Ishikawa (cell line): ENCODE data around the gene PLCH1.

Experiments
- CEBPB ChIP-seq: IDR thresholded peaks from 2 replicates; pipeline ENCODE4 v1.6.1; 2012
- CREB1 ChIP-seq: IDR thresholded peaks from 2 replicates; pipeline ENCODE4 v1.6.1; 2012; ENCODE audit warnings: low read depth
- EGR1 ChIP-seq: IDR thresholded peaks from 2 replicates; pipeline ENCODE4 v1.6.1; 2012
- EP300 ChIP-seq: IDR thresholded peaks from 2 replicates; pipeline ENCODE4 v1.6.1; 2012; ENCODE audit warnings: borderline replicate concordance
- FOXM1 ChIP-seq: IDR thresholded peaks from 2 replicates; pipeline ENCODE4 v1.6.1; 2012; ENCODE audit warnings: low read depth, borderline replicate concordance
- NFIC ChIP-seq: IDR thresholded peaks from 2 replicates; pipeline ENCODE4 v1.6.1; 2012
- RAD21 ChIP-seq: IDR thresholded peaks from 2 replicates; pipeline ENCODE4 v1.6.1; 2012; ENCODE audit warnings: low read depth
- TAF1 ChIP-seq: IDR thresholded peaks from 2 replicates; pipeline ENCODE4 v1.6.1; 2012; ENCODE audit warnings: low read depth, mild to moderate bottlenecking
- TCF12 ChIP-seq: IDR thresholded peaks from 2 replicates; pipeline ENCODE4 v1.6.1; 2012; ENCODE audit warnings: low read depth
- TEAD4 ChIP-seq: IDR thresholded peaks from 2 replicates; pipeline ENCODE4 v1.6.1; 2012
- YY1 ChIP-seq: IDR thresholded peaks from 2 replicates; pipeline ENCODE4 v1.6.1; 2012; ENCODE audit warnings: low read depth
- ZBTB7A ChIP-seq: IDR thresholded peaks from 2 replicates; pipeline ENCODE4 v1.6.1; 2012; ENCODE audit warnings: low read depth
- TF ChIP-seq, protein P1 (sequence below): IDR thresholded peaks from 2 replicates; pipeline ENCODE4 v1.6.1; 2012; ENCODE audit warnings: low read depth, mild to moderate bottlenecking
- TF ChIP-seq, protein P2 (sequence below): IDR thresholded peaks from 2 replicates; pipeline ENCODE4 v1.6.1; 2012
- TF ChIP-seq, protein P3 (sequence below): IDR thresholded peaks from 2 replicates; pipeline ENCODE4 v1.6.1; 2012

Gene PLCH1

DNA sequence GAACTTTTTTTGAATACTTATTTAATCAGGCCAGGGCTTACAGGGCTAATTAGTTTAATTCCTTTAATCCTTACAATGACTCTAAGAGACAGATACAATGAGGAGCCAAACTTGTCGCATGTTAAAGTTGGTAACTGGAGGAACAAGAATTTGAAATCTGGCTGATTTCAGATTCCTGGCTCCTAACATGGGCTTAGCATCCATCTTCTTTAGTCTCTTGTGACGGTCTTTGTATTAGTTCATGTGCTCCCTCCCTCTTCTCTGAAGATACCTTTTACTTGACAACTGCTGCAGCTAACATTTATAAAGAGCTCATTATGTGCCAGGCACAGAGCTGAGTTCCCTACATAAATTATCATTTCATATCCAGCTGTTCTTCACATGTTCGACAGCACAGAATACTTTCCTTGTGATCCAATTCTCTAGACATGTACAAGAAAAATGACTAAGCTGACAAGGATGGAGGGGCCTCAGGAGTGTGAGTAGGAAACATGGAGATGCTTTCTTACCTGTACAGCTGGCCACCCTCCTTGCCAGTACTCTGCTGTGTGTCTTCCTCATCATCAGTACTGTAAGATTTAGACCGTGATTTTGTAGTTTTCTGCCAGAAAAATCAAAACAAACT, 244.6 kb downstream of the PLCH1 start:
- TF ChIP-seq FOXM1, result no peak

DNA sequence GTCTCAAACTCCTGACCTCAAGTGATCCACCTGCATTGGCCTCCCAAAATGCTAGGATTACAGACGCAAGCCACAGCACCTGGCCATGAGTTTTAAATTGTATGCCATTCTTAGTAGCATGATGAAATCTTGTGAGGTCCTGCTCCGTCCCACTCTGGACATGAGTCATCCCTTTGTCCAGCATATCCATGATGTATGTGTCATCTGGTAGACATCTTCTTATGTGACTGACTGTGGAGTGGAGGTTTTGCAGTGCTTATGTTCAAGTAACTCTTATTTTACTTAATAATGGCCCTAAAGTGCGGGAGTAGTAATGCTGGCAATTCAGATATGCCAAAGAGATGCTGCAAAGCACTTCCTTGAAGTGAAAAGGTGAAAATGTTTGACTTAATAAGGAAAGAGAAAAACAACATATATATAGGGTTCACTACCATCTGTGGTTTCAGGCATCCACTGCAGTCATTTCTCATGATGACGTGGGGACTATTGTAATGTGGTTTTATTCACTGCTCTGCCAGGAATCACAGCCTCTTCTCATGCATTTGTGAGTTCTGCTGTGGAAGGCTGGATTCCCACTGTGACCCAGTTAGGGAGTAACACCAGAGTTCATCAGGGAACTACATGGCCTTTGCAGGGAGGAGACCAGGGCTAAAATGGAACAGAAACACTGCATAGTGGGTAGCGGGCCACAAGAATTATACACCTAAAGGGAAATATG, 246.8 kb downstream of the PLCH1 start:
- TF ChIP-seq ZBTB7A (no peak), TEAD4 (no peak), TCF12 (no peak), EP300 (no peak), RAD21 (no peak), CREB1 (no peak), FOXM1 (no peak), EGR1 (no peak), TAF1 (no peak), NFIC (no peak), CEBPB (no peak), YY1 (no peak)
- TF ChIP-seq, protein P1, sequence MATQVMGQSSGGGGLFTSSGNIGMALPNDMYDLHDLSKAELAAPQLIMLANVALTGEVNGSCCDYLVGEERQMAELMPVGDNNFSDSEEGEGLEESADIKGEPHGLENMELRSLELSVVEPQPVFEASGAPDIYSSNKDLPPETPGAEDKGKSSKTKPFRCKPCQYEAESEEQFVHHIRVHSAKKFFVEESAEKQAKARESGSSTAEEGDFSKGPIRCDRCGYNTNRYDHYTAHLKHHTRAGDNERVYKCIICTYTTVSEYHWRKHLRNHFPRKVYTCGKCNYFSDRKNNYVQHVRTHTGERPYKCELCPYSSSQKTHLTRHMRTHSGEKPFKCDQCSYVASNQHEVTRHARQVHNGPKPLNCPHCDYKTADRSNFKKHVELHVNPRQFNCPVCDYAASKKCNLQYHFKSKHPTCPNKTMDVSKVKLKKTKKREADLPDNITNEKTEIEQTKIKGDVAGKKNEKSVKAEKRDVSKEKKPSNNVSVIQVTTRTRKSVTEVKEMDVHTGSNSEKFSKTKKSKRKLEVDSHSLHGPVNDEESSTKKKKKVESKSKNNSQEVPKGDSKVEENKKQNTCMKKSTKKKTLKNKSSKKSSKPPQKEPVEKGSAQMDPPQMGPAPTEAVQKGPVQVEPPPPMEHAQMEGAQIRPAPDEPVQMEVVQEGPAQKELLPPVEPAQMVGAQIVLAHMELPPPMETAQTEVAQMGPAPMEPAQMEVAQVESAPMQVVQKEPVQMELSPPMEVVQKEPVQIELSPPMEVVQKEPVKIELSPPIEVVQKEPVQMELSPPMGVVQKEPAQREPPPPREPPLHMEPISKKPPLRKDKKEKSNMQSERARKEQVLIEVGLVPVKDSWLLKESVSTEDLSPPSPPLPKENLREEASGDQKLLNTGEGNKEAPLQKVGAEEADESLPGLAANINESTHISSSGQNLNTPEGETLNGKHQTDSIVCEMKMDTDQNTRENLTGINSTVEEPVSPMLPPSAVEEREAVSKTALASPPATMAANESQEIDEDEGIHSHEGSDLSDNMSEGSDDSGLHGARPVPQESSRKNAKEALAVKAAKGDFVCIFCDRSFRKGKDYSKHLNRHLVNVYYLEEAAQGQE, result no peak
- TF ChIP-seq, protein P2, sequence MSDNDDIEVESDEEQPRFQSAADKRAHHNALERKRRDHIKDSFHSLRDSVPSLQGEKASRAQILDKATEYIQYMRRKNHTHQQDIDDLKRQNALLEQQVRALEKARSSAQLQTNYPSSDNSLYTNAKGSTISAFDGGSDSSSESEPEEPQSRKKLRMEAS, result no peak
- TF ChIP-seq, protein P3, sequence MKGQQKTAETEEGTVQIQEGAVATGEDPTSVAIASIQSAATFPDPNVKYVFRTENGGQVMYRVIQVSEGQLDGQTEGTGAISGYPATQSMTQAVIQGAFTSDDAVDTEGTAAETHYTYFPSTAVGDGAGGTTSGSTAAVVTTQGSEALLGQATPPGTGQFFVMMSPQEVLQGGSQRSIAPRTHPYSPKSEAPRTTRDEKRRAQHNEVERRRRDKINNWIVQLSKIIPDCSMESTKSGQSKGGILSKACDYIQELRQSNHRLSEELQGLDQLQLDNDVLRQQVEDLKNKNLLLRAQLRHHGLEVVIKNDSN, result no peak

DNA sequence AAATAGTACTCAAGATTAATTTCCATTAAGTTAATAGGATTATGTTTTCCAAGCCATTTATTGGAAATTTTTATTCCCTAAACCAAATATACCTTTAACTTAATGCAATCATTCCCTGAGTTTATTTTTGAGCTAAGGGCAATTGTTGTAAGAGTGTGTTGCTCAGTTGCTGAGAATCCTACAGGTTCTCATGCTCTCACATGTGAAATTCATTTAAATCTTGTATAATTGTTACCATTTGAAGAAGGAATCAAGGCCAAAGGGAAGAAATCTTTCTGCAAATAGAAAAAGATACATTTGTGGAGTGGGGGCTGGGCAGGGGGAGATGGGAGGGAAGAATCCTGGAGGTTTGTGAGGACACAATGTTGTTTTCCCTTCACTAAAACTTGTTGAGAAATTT, 248.7 kb downstream of the PLCH1 start:
- TF ChIP-seq EP300 (no peak), EGR1 (no peak), ZBTB7A (no peak), TCF12 (no peak), CEBPB (no peak), CREB1 (no peak), TAF1 (no peak), RAD21 (no peak), YY1 (no peak), FOXM1 (no peak), NFIC (no peak), TEAD4 (no peak)
- TF ChIP-seq, protein P1, result no peak
- TF ChIP-seq, protein P3, result no peak
- TF ChIP-seq, protein P2, result no peak

DNA sequence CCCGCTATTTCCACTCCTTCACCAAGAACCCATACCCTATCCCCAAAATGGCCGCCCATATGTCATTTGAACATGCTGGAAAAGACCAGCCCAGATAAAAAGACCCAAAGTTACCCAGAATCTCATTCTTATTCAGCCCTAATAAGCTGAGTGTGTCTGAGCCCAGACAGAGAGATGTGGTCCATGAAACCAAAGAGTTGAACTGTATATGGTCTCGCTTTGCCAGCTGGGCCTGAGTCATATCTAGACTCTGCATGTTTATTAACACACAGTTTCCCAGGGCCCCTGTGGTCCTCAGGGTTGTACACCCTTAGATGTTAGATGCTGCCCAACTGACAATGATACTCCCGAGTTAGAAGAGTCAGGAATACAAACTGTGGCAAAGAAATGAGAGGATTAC, 249.5 kb downstream of the PLCH1 start:
- TF ChIP-seq NFIC (no peak), CEBPB (no peak)

DNA sequence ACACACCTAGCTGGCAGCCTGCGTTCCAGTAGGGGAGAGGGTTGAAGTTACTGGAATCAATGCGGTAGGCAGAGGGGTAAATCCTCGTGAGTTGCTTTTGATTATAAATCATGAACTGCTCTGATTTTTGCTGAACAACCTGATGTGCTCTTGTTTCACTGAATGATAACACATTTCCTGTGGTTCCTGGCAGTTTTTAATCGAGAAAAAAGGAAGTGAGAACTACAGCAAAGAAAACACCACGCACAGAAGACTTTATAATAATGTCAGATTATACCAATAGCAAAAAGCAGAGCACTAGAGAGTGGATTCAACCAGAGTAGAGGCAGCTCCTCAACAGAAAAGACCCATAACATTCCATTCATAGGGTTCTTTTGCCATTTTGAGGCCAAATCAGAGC, 250.5 kb downstream of the PLCH1 start:
- TF ChIP-seq NFIC, result no peak
- TF ChIP-seq CREB1, result no peak

DNA sequence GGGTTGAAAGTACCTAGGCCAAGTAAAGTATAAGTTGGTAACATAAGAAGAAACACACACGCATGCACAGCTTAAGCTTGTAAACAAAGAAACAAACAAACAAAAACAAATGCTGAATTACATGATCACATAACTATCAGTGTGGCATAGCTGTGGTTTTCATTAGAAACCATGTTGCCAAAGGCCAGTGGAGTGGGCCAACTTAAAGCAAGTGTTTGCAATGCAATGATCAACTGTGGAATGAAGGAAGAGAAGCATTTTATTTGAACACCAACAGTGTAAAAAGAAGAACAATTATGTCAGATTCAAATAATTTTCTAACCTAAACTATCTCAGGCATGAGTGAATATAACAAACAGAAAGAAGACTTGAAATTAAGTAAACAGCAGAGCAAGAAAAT, 252.0 kb downstream of the PLCH1 start:
- TF ChIP-seq YY1 (no peak), CREB1 (no peak), RAD21 (no peak), TAF1 (no peak), NFIC (no peak), ZBTB7A (no peak), TCF12 (no peak), FOXM1 (no peak), EGR1 (no peak)
- TF ChIP-seq, protein P3, result no peak
